Measurements from ENCODE around the gene RAVER1.
A peak's percentile ranks its signal among the peaks of the same experiment; 100 is the strongest.
"Not testable (repeated sequence)": the region's sequence is repeated elsewhere in the genome, so short reads cannot be mapped to it uniquely, and the experiment has no call there.

RAVER1 gene, protein sequence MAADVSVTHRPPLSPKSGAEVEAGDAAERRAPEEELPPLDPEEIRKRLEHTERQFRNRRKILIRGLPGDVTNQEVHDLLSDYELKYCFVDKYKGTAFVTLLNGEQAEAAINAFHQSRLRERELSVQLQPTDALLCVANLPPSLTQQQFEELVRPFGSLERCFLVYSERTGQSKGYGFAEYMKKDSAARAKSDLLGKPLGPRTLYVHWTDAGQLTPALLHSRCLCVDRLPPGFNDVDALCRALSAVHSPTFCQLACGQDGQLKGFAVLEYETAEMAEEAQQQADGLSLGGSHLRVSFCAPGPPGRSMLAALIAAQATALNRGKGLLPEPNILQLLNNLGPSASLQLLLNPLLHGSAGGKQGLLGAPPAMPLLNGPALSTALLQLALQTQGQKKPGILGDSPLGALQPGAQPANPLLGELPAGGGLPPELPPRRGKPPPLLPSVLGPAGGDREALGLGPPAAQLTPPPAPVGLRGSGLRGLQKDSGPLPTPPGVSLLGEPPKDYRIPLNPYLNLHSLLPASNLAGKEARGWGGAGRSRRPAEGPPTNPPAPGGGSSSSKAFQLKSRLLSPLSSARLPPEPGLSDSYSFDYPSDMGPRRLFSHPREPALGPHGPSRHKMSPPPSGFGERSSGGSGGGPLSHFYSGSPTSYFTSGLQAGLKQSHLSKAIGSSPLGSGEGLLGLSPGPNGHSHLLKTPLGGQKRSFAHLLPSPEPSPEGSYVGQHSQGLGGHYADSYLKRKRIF

DNA sequence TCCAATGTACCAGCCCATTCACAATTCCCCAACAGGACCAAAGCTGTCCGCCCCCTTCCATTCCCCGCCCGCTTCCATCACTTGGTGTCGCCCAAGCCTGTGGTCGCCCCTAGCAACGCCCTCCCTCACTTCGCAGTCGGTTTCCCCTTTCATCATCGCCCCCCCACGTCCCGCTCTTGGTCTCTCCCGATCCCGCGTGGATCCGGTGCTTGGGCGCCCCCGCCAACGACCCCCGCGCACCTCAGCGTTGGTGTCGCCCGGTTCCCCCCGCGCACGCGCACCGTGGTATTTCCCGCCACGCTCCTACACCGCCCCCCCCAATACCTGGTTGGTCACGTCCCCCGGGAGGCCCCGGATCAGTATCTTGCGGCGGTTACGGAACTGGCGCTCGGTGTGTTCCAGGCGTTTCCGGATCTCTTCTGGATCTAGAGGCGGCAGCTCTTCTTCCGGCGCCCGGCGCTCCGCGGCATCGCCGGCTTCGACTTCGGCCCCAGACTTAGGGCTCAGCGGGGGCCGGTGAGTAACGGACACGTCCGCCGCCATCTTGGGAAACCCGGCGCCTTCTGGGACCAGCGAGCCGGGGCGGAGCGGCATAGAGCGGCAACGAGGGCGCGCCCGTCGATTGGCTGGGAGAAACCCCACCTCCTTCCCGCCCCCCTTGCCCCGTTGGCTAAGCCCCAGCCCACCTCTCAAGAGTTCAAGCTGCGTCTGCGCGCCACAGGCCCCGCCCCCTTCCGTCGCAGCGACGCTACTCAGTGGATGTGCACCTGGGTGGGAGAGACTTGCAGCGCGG lies at the start of gene RAVER1:
Gene RAVER1 (minus strand): TSS at position 565 of the 793 bp plus-strand sequence. CDS start 22 bp downstream, at position 543.
- DNase-seq = peak; percentile 98

DNA sequence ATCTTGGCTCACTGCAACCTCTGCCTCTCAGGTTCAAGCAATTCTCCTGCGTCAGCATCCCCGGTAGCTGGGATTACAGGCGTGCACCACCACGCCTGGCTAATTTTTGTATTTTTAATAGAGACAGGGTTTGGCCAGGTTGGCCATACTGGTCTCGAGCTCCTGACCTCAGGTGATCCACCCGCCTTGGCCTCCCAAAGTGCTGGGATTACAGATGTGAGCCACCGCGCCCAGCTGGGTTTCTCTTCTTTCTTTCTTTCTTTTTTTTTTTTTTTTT lies 49.8 kb upstream of the RAVER1 start:
- DNase-seq = not testable (repeated sequence)

DNA sequence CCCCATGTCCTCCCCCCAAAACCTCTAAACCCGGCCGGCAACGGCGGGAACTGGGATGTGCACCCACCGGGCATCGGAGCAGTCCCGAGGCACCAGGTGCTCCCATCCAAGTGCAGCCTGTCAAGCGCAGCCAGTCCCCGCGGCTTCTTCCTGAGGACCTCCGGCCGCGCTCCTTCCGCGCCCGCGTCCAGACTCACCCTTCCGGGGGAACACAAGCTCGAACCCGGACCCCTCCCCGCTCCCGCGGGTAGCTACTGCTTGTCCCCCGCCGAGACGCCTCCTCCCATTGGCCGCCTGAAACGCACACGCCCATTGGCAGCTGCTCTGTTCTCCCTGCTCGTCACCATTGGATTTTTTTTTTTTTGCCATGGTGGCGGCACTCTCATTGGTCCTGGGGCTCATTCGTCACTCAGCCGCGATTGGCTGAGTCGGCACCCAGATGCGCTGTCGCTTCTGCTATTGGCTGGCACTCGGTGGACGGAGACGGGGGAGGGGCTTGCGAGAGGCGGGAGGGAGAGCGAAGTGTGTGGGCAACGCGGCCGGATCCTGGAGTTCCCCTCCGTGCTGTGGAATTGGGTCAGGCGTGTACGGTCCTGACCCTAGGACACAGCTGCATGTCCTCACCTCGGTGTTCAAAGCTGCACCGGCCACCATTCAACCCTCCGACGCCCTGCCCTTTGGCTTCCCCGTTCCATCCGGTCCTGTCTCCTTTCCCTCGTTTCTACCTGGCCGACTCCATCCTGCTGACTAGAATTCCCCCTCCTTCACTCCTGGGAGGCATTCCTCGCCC lies 47.2 kb upstream of the RAVER1 start, which contains the start of gene TYK2:
Gene TYK2 (minus strand): TSS at position 260 of the 790 bp plus-strand sequence. CDS start 2,166 bp downstream, outside the sequence.
- DNase-seq = peak; percentile 99

DNA sequence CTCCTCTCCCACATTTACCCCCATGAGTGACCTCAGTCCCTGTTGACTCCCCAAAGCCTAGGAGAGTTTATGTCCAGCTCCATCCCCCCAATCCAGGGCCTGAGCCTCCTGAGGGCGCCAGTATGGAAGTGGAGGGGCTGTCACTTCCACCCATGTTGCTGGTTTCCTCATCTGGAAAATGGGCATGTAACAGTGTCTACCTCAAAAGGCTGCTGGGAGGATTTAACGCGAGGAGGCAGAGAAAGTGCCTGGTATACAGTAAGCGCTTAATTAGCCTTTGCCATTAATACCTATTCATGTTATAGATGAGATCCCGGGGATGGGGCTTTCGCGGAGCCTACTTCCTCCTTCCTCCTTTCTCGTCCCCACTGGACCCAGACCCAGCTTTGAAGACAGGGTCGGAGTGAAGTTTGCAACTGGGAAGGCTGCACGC lies 46.6 kb upstream of the RAVER1 start:
- no peak for DNase-seq

DNA sequence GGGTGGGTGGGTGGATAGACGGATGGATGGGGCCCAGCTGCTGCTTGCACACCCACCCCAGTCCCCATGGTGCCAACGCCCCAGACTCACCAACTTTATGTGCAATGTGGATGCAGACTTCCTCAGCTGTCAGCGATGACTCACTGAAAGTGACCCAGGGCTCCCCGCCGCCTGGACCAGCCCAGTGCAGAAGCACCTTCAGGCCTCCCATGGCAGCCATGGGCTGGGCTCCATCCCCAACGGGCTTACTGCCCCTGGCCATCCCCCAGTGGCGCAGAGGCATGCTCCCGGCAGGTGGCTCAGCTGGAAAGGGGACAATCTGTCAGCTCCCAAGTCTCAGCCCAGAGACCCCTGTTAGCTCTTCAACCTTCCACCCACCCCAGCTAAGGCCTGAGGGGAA lies 44.8 kb upstream of the RAVER1 start:
- no peak for DNase-seq

DNA sequence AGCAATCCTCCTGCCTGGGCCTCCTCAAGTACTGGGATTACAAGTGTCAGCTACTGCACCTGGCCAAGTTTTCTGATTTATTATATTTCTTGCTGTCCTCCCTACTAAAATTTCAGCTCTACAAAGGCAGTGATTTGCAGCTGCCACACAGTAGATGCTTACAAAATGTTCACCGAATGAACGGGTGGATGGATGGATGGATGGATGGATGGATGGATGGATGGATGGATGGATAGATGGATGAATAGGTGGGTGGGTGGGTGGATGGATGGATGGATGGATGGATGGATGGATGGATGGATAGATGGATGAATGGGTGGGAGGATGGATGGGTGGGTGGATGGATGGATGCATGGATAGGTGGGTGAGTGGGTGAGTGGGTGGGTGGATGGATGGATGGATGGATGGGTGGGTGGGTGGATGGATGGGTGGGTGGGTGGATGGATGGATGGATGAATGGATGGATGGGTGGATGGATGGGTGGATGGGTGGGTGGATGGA lies 43.9 kb upstream of the RAVER1 start:
- DNase-seq = not testable (repeated sequence)

DNA sequence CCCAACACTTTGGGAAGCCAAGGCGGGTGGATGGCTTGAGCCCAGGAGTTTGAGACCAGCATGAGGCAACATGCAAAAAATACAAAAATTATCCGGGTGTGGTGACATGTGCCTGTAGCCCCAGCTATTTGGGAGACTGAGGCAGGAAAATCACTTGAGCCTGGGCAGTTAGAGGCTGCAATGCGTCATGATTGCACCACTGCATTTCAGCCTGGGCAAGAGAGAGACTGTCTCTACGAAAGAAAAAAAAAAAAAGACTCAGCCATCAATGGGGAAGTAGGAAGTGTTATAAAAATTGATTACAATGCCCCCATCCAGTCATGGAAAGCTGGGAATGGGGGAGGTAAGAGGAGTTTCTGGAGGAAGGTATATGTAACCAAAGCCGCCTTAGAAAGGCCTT lies 41.6 kb upstream of the RAVER1 start:
- DNase-seq = no peak

DNA sequence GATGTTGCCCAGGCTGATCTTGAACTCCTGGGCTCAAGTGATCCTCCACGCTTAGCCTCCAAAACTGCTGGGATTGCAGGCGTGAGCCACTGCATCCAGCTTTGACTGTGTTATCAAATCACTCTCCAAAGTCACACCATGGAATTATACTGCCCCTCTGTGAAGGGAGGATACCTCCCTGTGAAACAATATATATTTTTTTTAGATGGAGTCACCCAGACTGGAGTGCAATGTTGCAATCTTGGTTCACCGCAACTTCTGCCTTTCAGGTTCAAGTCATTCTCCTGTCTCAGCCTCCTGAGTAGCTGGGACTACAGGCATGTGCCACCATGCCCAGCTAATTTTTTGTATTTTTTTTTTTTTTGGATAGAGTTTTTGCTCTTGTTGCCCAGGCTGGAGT lies 39.4 kb upstream of the RAVER1 start:
- no peak for DNase-seq

DNA sequence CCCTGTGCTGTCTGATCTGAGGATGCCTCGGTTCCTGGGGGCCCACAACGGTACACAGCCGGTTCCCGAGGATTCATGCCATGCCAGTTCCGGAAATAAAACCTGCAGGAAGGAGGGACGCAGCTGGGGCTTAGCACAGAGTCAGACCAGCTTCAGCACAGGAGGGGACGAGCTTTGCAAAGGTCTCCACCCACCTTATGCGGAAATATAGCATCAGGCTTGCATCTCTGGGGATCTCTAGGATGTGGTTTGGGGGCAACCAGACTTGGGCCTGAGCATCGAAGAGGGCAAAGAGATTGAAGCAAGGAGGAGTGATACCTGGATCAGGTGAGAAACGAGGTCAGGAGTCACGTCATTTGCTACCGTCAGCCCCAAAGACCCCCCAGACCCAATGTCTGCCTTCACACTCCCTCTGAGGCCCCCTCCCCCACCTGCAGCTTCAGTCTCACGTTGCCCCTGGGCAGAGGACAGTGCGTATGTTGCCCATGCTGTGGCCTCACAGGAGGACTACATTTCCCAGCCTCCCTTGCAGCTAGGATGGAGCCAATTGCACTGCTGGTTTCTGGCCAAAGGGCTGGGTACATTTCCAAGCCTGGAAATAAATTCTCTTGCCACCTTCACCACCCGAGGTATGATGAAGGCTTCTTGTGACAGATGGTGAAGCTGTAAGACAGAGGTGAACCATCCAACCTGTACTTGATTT lies 34.9 kb upstream of the RAVER1 start:
- DNase-seq = no peak

DNA sequence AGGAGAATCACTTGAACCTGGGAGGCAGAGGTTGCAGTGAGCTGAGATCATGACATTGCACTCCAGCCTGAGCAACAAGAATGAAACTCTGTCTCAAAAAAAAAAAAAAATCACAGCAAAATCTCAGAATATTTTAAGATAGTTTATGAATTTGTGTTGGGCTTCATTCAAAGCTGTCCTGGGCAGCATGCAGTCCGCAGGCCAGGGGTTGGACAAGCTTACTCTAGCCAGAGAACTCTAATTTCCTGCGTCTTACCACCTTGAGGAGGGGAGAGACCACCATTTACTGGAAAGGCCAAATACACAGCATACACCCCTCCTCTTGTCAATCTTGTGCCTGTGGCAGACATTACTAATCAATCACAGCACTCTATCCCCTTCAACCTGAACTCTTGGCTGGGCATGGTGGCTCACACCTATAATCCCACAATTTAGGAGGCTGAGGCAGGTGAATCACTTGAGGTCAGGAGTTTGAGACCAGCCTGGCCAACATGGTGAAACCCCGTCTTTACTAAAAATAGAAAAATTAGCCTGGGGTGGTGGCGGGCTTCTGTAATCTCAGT lies 33.7 kb upstream of the RAVER1 start:
- not testable (repeated sequence) for DNase-seq

DNA sequence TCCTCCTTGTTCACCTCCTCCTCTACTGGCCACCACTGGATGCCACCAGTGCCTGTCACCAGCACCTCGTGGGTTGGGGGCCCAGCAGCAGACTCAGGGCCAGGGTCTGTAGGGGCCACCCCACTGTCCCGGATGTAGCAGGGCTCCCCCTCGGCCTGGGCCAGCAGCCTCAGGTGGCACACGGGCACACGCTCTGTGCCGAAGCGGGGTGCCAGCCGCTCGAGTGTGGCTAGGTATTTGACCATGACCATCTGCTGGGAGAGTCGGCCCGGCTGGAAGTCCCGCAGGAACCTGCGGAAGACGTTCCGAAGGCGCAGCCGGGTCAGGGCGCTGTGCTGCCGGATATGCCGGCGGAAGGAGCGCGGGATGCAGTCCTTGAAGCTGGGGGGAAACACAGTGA lies 32.2 kb upstream of the RAVER1 start:
- DNase-seq = no peak

DNA sequence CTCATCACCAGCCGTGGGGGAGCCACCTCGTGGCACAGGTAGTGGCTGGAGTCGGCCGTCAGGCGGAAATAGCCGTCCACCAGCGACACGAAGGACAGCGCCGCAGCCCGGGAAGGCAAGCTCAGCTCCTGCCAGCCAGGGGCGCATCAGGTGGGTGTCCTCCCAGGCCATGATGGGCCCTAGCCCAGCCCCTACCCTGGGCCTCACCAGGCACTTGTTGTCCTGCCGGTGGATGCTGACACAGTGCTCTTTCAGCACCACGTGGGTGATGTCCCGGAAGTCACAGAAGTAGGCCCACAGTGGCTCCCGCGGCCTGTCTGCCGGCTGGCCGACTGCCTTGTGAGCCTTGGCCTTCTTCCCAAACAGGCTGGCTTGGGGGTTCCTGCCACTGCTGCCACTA lies 31.3 kb upstream of the RAVER1 start:
- DNase-seq = no peak

DNA sequence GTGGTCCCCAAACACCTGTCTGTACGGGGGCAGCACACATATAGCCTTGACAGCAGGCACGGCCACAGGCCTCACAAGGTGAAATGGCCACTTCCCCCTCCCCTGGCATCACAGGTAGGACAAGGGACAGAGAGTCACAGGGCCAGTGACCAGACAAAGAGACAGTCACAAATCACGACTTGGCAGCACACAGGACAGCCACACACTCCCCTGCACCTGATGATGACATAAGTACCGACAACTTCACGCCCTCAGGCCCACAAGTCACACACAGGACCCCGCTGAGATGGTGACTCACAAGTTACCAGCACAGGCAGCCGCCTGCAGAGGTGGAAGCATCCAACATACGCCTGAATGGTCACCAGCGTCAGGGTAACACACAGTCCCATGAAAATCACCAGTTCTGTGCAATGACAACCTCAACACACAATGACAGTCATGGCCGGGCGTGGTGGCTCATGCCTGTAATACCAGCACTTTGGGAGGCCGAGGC lies 30.5 kb upstream of the RAVER1 start:
- no peak for DNase-seq

DNA sequence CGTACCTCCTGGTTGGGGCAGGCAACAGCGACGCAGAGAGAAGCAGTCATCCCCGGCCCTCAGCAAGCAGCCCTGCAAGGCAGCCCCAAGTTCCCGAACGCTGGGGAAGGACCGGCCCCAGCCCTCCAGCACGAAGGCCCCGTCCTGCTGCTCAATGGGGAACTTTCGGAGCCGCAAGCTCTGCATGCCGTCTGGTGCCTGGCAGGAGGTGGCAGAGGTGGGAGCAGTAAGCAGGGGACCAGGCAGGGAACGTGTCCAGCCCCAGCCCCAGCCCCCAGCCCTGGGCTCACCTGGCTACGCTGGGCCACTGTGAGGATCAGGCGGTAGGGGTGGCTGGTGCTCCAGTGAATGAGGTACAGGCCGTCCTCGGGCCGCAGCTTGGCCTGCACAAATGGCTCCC lies 28.9 kb upstream of the RAVER1 start:
- no peak for DNase-seq

DNA sequence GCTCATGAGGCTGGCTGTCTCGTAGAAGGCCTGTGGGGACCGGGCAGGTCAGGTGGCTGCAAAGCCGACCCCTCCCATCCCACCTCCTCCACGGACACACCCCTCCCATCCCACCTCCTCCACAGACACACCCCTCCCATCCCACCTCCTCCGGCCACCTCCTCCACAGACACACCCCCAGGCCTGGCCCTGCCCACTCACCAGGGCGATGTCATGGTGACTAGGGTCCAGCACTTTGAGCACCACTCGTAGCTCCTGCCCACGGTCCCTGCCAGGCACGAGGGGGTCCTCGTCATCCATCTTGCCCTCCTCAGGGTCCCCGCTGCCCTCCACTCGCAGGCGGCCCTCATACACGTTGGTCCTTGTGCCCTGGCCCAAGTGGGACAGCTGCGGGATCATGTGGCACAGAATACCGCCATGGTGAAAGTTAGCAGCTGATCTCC lies 28.3 kb upstream of the RAVER1 start:
- DNase-seq = no peak

DNA sequence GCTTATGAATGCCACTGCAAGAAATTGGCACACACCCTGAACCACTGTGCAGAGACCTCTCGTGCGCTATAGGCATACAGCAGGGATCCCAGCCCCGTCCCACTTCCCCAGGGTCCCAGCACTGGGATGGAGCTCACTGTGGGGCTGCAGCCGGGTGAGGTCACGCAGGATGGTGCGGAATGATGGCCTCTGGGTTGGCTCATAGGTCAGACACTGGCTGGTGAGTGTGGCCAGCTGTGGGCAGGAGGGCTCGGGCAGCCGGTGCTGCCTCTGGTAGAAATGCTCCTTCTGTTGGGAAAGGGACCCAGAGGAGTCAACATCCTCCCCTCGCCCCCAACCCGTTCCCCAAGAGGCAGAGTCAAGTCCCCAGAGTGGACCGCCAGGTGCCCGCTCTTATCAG lies 23.1 kb upstream of the RAVER1 start:
- no peak for DNase-seq

DNA sequence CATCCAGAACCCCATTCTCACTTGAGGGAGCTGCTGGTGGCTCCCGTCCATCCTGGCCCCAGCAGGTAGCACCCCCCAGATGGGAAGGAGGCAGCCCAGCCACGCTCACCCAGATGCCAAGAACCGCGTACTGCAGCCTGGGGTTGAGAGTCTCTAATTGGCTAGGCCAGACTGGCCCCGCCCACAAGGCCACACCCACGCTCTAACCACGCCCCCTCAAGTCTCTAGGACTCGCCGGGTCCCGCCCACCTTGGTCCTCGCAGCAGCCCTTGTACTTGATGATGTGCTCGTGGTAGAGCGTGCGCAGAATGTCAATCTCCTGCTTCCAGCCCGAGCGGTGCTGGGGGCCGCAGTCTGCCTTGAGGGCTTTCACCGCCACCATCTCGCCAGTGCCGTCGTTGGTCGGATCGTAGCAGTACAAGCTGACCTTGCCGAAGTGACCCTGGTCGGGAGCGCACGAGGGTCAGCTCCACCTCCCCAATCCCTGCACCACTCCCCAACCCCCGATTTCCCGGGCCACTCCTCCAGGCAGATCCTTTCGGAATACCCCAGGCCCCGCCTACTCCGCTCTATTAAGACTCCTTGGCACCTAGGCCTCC lies 20.6 kb upstream of the RAVER1 start:
- peak; percentile 83 for DNase-seq

DNA sequence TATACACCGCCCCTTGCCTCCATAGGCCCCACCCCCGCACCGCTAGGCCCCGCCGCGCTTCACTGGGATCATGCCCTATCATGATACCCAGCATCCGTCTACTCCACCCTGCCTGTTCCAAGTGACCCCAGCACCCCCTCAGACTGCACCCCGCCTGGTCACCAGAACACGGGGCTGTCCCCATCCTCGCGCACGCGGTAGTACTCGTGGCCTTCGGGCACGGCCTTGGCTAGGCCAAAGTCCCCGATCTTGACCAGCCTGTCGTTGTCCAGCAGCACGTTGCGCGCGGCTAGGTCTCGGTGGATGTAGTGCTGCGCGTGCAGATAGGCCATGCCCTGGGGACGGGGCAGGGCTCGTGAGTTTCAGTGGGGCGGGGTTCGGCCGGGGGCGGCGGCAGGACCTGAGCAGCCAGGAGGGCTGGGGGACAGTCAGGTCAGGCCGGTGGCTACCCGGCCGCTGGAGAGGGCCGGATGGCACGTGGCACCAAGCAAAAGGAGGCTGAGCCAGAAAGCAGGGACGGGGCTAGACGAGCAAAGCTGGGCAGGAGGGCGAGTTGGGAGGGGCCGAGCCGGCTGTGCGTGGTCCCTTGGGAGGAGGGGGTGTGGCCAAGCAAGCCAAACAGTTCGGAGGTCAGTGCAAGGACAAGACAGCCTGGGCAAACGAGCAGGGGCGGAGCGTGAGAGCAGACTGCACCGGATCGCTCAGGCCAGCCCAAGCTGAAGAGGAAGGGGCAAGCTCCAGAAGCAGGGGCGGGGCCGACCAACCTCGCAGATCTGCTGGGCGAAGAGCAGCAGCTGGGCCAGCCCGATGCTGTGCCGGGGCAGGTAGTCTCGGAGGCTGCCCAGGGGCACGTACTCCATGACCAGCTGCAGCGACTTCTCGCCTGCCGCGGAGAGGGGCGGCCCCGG lies 19.7 kb upstream of the RAVER1 start:
- DNase-seq = no peak

DNA sequence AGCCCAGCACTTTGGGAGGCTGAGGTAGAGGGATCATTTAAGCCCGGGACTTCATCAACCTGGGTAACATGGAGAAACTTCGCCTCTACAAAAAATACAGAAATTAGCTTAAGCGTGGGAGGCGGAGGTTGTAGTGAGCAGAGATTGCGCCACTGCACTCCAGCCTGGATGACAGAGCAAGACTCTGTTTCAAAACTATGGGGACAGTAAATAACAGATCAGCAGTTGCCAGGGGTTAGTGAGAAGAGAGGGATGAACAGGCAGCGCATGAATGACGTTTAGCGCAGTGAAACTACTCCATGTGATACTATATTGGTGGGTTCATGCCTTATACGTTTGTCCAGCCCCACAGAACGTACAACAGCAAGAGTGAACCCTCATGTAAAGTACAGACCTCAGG lies 13.2 kb upstream of the RAVER1 start:
- no peak for DNase-seq

DNA sequence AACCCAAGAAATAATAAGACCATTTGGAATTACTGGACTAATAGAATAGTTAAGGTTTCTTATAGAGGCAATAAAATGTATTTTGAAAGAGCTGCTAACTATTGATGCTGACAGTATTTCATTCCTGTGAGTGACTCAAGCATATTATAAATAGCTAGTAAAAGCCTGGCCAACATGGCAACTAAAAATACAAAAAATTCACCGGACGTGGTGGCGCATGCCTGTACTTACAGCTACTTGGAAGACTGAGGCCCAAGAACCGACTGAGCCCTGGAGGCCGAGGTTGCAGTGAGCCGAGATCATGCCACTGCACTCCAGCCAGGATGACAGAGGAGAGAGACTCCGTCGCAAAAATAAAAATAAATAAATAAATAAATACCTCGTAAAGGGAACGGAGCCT lies 11.5 kb upstream of the RAVER1 start:
- no peak for DNase-seq

Data from stimulated activated CD8-positive, alpha-beta memory T cell treated with anti-CD3 and anti-CD28 coated beads, Interleukin-4, amount 100 ng/mL, for 48 hours (primary cell).